ENCODE measurements around the gene MTHFD2L. TPM values are rescaled to one million over a fixed set of nuclear protein-coding genes. Genes with fewer than 3 reads are reported as not detected.

Gene MTHFD2L
- total and polyA plus RNA-seq, 10 of the 15 experiments (the other 5 are each of a cell fraction or from before 2014, with no cell fraction given) = 4.8 to 25.4 (median 14.4) TPM

- ChIA-PET RAD21 (ENCODE audit: unreplicated experiment) (no interaction called here), CTCF (interaction anchor here (0.8 to 1.0 kb wide), 2 partner anchors 22 to 30 kb away, joined by 3 read pairs; no protein-coding TSS in a partner anchor), SMC1A (ENCODE audit: uncharacterized antibody, unreplicated experiment) (interaction anchor here (0.9 to 1.0 kb wide), 2 partner anchors 24 to 33 kb away, joined by 3 read pairs; no protein-coding TSS in a partner anchor), POLR2A (interaction anchor here (0.5 kb wide), 1 partner anchor 119 kb away, joined by 3 read pairs; no protein-coding TSS in a partner anchor)
- Histone ChIP-seq H2AFZ (ENCODE audit: control insufficient read depth, low read depth, low read length) (no peak overlapping the region), H3K79me2 (ENCODE audit: control insufficient read depth, insufficient read depth, low read length) (peaks cover 35% of the 10 kb centered on the region), H3K4me3 (no peak overlapping the region), H3K4me2 (ENCODE audit: control insufficient read depth, insufficient read depth) (no peak overlapping the region), H3K9me3 (replicated peaks; ENCODE audit: control insufficient read depth, insufficient read depth, low read length) (no peaks in the 10 kb centered on the region), H3K27ac (ENCODE audit: control insufficient read depth, insufficient read depth) (no peak overlapping the region), H3K36me3 (ENCODE audit: control insufficient read depth in 2 of 2, insufficient read depth in 2 of 2, low read length in 1 of 2) (peaks cover 0 to 10% of the 10 kb centered on the region in 2 experiments; a peak in 3 of 4 replicates), H3K4me1 (ENCODE audit: control insufficient read depth, insufficient read depth, low read length) (peaks cover 2% of the 10 kb centered on the region; the same call in 1 of the 2 replicates), H3K9ac (ENCODE audit: control insufficient read depth, insufficient read depth, low read length) (no peak overlapping the region), H3K27me3 (replicated peaks in 1 of 2; ENCODE audit: control insufficient read depth in 2 of 2, insufficient read depth in 2 of 2, low read length in 1 of 2) (peaks cover 0 to 3% of the 10 kb centered on the region in 2 experiments; a peak in 1 of 4 replicates), H4K20me1 (ENCODE audit: control insufficient read depth, insufficient read depth) (no peaks in the 10 kb centered on the region)
- FAIRE-seq (no peak), ATAC-seq (no peak), DNase-seq (ENCODE audit: low read depth, low spot score) (no peak)
- no TSS peak for BruUV-seq (replicated peaks)
- intact Hi-C loops (cut with micrococcal nuclease; ENCODE audit: unreplicated experiment) (no loop called here), in situ Hi-C loops (cut with MboI) (loop anchor here (25.0 kb wide), 1 partner anchor 1094 kb away; the partner anchor contains the start of gene COX18)
- 61% methylated on average over 2 of the region's 2 CpGs for WGBS (ENCODE audit: insufficient coverage, insufficient replicate concordance, low lambda C conversion rate, missing lambda C conversion rate)
- TF ChIP-seq SRF (IDR thresholded peaks at IDR 0.05; ENCODE audit: low read depth in 2 of 2, low read length in 2 of 2) (no peak), RELB (IDR thresholded peaks at IDR 0.05; ENCODE audit: low read depth) (no peak), CEBPZ (IDR thresholded peaks at IDR 0.05; ENCODE audit: low read depth, low read length) (no peak), JUNB (IDR thresholded peaks at IDR 0.05) (no peak), YBX1 (IDR thresholded peaks at IDR 0.05) (no peak), TAF1 (IDR thresholded peaks at IDR 0.05; ENCODE audit: borderline replicate concordance, low read depth, low read length) (no peak), EED (IDR thresholded peaks at IDR 0.05; ENCODE audit: low read depth) (no peak), ZNF687 (IDR thresholded peaks at IDR 0.05) (no peak), RELA (IDR thresholded peaks at IDR 0.05; ENCODE audit: borderline replicate concordance, partially characterized antibody) (no peak), TCF7 (IDR thresholded peaks at IDR 0.05; ENCODE audit: borderline replicate concordance) (no peak), PML (IDR thresholded peaks at IDR 0.05; ENCODE audit: low read length) (no peak), SIN3A (IDR thresholded peaks at IDR 0.05; ENCODE audit: low read depth, low read length) (no peak), CEBPB (IDR thresholded peaks at IDR 0.05; ENCODE audit: borderline replicate concordance in 1 of 2, low read depth in 2 of 2, low read length in 2 of 2) (no peak), ZBED1 (IDR thresholded peaks at IDR 0.05; ENCODE audit: borderline replicate concordance) (no peak), RAD21 (IDR thresholded peaks at IDR 0.05; ENCODE audit: insufficient read depth, low read depth, low read length) (no peak), BRCA1 (IDR thresholded peaks at IDR 0.05; ENCODE audit: low read depth, low read length) (no peak), NR2F1 (conservative IDR thresholded peaks at IDR 0.05) (no peak)
These were observed 1.4 kb upstream of the MTHFD2L start for GRCh38 chr4:74156521-74156920.
